Cerebellar nuclear complex (tissue), 1 donor: ENCODE results near the gene XIAP.
"Not testable (repeated sequence)": the region's sequence is repeated elsewhere in the genome, so short reads cannot be mapped to it uniquely, and the experiment has no call there.

Source experiments
- DNase-seq, 2 experiments: peaks; one replicate each; lab custom pipeline; 2025; lab: John Stamatoyannopoulos, UW

XIAP gene

DNA sequence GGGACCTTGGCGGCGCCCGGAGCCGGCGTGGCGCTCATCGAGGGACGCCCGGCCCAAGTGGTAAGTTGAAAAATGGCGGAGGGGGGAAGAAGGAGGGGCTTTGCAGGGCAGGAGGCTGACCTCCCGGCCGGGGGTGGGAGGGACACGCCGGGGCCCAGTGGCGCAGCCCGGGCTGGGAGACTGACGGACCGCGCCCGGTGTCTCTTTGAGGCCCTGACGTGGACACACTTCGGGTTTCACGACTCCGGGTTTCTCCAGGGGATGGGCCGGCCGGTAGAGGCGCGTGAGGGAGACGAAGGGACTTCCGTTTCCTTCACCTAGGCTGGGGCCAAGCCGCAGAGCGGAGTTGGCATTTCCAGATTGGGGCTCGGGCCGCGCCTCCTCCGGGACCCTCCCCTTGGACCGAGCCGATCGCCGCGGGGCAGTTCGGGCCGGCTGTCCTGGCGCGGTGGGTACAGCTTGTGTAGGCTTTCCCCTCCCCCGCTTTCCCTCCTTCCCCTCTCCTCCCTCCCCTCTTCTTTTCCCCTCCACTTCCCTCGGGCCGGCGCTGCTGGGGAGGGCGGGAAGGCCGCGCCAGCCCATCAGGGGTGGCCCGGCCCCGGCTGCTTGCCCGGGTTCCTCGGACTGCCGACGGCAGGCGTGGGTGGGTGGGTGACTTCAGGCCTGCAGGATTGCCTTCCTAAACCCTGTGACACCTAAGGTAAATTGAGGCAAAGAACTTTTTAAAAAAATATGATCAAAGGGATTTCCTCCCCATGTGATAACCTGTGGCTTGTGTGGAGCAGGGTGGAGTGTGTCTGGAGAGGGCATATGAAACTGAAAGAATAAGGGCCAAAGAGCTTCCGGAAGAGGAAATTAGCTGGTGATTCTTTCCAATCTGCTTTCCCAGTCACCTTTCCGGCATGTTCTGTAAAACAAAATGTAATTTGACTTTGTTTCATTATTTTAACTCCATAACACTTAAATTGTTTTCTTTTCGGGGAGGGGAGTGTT lies at the start of gene XIAP:
TSS of gene XIAP (plus strand) at position 208 of the 993 bp plus-strand sequence. CDS start 25,610 bp downstream, outside the sequence.
- DNase-seq, result no peak

DNA sequence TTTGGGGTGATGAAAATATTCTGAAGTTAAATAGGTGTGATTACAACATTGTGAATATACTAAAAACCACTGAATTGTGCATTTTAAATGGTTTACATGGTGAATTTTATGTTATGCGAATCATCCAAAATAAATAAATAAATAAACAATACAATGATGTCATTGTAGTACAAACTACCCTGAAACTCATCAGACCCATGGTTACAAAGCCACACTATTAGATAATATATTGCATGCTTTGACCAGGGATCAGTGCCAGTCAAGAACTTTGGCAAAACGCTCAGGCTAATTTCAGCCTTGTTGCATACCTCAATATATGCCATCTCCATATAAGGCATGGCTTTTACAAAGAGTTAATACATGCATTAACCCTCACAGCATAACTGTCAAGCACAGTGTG lies 45.5 kb upstream of the XIAP start:
- no peak for DNase-seq

DNA sequence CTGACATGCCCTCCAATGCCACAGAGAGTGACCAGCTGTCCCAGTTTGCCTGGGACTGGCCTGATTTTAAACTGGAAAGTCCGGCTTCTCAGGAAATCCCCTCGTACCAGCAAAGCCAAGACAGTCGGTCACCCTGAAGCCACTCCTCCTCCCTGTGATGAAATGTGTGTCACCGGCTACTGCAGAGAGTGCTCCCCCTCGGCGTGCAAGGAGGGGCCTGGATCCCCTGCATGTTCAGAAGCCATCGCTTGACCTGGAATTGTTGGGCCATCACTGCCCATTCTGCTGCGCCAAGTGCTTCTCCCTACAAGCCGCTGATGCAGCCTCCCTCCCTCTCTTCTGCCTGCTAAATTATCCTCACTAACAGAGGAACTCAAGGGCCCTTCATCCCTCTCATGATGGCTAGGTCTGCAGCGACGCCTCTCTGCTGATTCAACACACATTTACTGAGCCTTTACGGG lies 44.9 kb upstream of the XIAP start:
- not testable (repeated sequence) for DNase-seq

DNA sequence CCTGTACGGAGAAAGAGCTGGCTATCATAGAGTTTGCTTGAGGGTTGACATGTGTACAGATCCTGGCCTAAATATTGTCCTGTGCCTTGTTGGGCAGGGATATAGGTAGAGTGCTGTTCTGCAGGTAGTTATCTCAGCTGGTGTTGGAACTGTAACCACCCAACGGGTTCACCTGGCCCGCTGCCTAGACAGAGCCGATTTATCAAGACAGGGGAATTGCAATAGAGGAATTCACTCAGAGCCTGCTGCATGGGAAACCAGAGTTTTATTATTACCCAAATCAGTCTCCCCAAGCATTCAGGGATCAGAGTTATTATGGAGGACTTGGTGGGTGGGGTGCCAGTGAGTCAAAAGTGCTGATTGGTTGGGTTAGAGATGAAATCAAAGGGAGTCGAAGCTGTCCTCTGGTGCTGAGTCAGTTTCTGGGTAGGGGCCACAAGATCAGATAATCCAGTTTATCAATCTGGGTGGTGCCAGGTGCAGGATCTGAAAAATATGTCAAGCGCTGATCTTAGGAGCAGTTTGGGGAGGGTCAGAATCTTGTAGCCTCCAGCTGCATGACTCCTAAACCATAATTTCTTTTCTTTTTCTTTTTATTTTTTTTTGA lies 42.5 kb upstream of the XIAP start:
- DNase-seq, result no peak

DNA sequence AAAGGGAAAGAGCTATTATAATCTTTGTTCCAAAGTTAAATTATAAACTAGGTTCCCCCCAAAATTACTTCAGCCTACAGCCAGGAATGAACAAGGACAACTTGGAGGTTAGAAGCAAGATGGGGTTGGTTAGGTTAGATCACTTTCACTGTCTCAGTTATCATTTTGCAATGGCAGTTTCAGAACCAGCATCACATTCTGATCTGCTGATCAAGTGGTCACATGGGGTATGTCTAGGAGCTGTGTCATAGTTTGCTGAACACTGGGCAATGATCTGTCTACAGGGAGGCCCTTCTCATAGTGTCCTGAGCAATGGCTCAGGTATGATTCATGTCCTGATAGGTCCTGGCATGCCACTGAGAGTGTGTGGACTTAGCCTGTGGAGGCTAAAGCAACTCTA lies 41.6 kb upstream of the XIAP start:
- DNase-seq, result no peak

DNA sequence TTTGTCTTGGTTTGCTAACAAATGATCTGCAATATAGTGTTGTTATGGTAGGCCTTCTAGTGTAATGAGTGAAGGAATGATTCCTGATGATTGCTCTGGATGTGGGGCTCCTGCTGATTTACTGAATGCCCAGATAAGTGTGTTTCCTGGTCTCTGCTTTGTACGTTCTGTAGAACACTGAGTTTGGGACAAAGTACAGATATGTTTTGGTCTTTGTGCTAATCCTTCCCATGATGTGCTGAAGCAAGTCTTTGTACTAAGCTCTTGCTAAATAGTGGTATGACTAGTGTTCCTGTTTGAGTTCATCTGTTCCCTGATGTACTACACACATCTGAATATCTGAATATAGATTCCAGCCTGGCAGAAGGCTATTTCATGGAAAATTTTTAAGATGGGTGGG lies 36.9 kb upstream of the XIAP start:
- DNase-seq, result no peak

DNA sequence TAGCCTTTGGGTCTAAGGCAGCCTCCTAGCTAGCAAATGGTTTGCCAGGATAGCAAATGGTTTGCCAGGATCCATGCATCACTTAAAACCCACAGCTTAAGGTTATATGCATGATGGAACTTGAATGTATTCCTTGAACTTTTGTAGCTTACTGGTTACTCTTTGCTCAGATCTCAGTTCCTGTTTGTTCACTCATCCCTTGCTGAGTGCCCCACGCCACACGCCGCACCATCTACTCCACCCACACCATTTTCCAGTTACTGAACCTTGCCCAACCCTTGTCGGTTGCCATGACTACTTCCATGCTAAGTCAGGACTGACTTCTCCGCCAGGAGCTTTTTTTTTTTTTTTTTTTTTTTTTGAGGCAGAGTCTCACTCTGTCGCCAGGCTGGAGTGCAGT lies 29.5 kb upstream of the XIAP start:
- DNase-seq, result no peak

DNA sequence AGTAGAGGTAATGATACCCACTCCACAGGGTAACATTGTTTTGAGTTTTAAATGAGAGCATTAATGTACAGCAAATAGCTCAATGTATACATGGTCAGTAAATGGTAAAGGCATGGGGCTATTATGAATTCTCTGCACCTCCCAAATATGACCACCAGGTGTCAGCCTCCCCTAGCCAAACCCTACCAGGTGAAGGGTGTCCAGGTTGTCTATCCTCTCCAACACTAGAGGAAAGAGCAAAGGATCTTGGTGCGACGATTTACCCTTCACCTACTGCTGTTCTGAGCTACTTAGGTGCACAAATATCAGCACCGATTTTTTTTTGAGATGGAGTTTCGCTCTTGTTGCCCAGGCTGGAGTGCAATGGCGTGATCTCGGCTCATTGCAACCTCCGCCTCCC lies 26.5 kb upstream of the XIAP start:
- no peak for DNase-seq

DNA sequence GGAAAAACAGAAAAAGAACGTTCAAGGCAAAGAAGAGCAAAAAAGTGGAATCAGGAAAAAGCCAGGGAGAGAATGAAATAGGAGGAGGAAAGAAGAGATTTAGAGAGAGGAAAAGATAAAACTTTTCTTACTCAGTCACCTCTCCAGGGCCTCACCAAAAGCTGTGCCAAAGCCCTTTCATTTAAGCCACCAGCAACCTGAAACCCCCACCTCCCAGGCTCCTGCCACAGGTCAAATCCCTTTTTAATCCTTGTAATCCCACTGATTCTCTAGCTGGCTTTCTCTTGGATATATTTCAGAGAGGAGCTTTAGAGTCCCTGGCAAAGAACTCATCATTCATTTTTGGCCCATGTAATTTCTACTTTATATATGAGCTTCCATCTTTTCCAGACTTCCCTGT lies 25.7 kb upstream of the XIAP start:
- DNase-seq, result no peak

DNA sequence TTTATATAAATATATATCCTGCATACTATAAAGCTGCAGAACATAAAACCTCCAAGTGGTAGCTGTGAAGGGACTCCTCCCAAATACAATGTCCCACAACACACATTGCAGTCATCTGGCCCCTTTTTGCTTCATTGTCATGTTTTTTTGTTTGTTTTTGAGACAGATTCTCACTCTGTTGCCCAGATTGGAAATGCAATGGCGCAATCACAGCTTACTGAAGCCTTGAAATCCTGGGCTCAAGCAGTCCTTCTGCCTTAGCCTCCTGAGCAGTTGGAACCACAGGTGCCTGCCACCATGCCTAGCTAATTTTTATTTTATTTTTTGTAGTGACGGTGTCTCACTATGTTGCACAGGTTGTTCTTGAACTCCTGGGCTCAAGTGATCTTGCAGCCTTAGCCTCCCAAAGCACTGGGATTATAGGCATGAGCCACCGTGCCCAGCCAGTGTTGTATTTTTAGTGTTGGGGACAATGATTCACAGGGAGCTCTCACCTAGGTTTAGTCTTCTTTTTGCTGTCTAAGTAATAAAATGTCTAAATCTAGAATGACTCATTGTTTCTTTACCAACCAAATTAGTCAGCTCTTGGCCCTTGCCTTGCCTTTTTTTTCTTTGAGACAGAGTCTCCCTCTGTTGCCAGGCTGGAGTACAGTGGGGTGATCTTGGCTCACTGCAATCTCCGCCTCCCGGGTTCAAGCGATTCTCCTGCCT lies 24.0 kb upstream of the XIAP start:
- no peak for DNase-seq

DNA sequence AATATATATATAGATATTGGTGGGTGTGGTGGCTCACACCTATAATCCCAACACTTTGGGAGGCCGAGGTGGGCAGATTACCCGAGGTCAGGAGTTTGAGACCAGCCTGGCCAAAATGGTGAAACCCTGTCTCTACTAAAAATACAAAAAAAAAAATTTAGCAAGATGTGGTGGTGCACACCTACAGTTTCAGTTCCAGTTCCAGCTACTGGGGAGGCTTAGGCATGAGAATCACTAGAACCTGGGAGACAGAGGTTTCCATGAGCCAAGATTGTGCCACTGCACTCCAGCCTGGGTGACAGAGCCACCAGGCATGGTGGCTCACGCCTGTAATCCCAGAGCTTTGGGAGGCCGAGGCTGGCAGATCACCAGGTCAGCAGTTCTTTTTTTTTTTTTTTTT lies 14.7 kb upstream of the XIAP start:
- DNase-seq, result not testable (repeated sequence)

DNA sequence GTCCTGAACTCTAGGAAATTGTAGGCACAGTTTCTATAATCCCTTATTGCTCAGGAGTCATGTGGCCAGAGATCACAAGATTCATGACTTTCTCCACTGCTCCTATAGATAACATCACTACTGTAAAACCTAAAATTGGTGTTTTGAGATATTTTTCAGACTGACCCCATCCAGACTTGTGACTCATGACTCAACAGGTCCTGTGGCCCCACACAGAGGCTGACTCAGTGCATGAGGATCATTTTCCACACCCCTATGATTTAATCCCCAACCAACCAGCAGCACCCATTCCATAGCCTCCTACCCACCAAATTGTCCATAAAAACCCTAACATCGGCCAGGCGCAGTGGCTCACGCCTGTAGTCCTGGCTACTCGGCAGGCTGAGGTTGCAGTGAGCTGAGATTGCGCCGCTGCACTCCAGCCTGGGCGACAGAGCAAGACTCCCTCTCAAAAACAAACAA lies 13.2 kb upstream of the XIAP start:
- no peak for DNase-seq

DNA sequence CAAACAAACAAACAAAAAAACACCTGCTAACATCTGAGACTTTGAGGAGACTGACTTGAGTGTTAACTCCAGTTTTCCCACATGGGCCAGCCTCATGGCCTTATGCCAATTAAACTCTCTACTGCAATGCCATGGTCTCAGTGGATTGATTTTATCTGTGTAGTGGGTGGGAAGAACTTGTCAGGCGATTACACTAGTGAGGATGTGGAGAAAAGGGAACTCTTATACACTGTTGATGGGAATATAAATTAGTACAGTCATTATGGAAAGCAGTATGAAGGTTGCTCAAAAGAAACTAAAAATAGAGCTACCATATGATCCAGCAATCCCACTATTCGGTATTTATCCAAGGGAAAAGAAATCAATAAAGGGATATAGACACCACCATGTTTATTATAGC lies 12.8 kb upstream of the XIAP start:
- no peak for DNase-seq

DNA sequence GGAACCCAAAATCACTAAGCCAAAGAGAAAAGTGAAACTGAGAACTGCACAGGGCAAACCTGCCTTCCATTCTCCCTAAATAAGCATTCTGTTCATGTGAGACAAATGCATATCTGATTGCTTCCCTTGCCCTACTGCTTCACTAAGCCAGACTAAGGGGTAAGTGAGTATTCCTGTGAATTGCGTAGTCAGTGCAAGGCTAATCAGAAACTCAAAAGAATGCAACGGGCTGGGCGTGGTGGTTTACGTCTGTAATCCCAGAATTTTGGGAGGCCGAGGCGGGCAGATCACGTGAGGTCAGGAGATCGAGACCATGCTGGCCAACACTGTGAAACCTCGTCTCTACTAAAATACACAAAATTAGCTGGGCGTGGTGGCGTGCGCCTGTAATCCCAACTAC lies 10.8 kb upstream of the XIAP start:
- DNase-seq, result no peak

DNA sequence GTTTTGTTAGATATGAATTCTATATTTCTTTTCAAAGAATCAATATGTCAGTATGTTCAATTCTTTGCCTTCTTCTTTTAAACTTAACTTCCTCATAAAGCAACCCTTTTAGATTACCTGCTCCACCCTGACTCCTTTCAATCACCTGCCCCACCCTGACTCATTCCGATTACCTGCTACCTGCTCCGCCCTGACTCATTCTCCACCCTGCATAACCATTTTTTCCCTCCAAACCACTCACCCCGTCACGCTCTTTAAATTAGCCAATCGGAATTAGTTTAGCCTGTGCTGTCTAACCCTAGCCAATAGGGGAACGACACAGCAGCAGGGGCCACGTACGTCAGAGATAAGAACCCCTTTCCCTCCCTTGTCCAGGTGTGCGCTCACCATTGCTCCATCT lies 9.9 kb upstream of the XIAP start:
- DNase-seq, result not testable (repeated sequence)

DNA sequence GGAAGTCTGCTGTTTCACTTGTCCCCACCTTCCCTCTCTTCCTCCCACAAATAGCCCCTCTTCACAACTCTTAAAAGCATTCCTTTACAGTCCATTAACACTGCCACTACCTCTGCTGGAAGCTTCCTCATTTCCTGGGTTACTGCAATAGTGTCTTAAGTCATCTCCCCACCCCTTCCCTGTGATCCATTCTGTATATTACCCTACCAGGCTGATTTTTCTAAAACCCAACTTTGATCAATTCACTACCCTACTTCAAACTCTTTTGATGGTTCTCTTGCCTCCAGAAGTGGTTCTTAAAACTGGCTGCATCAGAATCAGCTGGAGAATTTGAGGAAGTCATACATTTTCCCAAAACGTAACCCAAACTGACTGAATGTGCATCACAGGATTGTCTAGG lies 8.8 kb upstream of the XIAP start:
- DNase-seq, result no peak

DNA sequence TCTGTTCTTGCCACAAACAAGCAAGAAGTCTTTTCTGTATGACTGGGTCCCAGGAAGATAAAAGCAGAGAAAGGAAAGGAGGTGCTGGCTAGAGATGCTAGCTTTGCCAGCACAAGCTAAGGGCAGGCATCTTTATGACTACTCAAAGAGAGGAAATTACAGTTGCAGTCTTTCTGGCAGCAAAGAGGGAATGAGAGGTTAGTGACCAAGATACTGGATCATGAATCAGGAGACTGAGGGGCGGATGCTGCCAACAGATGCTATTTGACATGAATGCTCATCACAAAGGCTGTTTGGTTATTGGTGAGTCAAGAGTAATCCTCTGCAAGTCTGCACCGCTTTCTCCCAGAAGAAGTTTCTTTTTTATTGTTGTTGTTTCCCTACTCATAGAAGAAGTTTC lies 5.5 kb upstream of the XIAP start:
- DNase-seq, result no peak

DNA sequence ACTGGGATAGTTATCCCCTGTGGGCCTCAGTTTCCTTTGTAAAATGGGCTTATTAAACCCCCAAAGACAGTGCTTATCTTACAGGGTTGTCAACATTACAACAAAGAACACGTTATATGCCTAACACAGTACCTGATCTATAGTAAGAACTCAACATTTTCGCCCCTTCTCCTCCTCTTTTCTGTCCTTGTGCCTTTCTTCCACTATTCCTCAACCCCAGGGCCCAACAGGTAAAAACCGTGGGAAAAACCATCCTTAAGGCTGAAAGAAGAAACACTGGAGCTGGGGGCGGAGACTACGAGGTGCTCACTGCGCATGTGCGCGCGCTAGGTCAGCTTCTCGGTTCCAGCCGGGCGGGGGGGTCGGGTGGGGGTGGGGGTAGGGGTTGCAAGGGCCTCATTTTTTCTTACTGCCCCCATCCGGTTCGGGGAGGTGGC lies 426 bp upstream of the XIAP start:
- no peak for DNase-seq

DNA sequence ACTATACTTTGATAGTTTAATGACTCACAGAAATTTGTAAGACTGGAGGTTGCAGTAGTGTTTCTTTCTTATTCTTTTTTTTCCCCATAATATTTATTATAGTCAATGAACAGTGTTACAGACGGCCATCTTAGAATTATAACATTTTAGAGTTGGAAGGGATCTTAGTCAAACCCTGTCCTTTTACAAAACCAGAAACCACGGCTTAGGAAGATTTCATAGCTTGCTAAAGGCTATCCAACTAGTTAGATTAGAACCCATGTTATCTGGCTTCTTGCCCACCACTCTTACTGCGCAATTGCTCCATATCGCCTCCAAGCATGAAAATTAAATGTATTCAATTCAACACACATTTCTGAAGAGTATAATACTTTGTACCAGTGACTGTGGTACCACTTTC lies 1.1 kb downstream of the XIAP start:
- no peak for DNase-seq

DNA sequence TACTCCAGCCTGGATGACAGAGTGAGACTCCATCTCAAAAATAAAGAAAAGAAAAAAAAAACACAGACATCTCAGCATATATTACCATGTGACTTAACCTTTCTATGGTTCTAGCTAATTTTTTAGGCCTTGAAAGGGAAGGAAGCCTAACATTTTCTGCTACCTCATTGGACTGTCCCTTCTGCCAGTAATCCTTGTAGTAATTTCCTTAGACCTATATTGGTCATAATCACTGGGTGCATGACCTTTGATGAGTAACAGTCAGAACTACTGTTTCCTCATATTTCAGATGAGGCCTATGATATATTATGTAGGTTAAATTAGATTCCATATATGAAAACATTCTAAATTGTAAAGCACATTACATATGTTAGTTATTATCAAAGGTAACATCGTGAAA lies 9.6 kb downstream of the XIAP start:
- no peak for DNase-seq

DNA sequence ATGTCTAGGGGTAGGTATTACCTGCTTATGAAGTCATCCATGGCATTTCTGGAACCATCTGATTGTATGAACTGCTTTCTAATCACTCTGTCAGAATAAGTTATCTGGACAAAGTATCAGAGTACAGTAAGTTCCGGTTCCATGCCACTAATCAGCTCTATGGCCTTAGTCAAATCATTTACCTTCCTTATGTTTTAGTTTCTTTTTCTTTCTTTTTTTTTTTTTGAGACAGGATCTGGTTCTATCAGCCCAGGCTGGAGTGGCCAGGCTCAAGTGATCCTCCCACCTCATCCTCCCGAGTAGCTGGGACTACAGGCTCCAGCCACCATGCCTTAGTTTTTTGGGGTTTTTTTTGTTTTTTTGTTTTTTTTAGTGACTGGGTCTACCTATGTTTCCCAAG lies 11.5 kb downstream of the XIAP start:
- DNase-seq, result no peak

DNA sequence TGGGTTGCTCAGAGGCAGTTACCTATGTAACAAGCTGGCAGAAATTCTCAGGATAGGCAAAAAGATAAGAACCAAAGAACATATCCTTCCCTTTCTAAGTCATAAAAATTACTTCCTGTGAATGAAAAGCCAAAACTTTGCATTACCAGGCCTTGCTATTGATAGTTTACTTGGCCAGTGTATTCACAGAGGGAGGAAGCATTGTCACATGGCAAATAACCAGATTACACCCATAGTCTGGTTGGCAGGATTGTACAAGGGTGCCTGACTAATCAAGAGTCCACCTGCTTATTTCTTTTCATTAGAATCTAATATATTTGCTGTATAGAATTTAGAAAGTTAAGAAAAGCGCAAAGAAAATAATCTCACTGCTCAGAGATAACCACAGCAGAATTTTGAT lies 14.1 kb downstream of the XIAP start:
- no peak for DNase-seq

DNA sequence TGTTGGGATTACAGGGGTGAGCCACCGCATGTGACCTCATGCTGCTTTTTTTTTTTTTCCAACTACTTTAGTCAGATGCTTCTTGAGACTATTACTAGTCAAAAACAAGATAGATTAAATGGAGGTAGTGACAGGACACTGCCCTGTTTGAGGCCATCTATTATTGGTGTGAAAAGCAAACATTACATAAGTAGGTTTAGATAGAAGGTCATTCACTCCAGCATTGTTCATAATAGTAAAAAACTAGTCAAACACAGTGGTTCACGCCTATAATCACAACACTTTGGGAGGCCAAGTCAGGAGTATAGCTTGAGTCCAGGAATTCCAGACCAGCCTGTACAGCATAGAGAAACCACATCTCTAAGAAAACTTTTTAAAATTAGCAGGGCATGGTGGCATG lies 16.3 kb downstream of the XIAP start:
- no peak for DNase-seq
